OCI-LY7 (cell line): Measurements from ENCODE around the gene TRIM52. TPM values are rescaled to one million over a fixed set of nuclear protein-coding genes. Genes with fewer than 3 reads are reported as not detected.

Source experiments
- BruUV-seq: library from RNA; stranded (reverse); fragments of 400-500 nt; replicated peaks from 2 replicates; lab custom pipeline; 2021; lab: Mats Ljungman, UMichigan
- CTCF ChIA-PET: fragments of 300-600 bp; sonication (Branson Sonifier 250); formaldehyde crosslinking; loops from one replicate; lab custom pipeline; 2022; ENCODE audit warnings: antibody characterized with exemption; ENCODE audit not compliant: unreplicated experiment; lab: Charles Lee
- POLR2A ChIA-PET: fragments of 300-600 bp; sonication (Branson Sonifier 250); formaldehyde crosslinking; loops from one replicate; lab custom pipeline; 2022; ENCODE audit warnings: antibody characterized with exemption; lab: Charles Lee
- DNase-seq: peaks from one replicate; pipeline ENCODE4 v3.0.0-alpha.2; 2015; ENCODE audit warnings: low spot score
- H2AFZ ChIP-seq: fragments of 200-600 bp; sonication (generic), shearing (Covaris generic); 2 replicates; pipeline ENCODE4 v1.6.1; 2014; ENCODE audit warnings: mild to moderate bottlenecking, antibody characterized with exemption, low read length, moderate library complexity
- H3K27ac ChIP-seq: fragments of 200-600 bp; sonication (generic); 2 replicates; pipeline ENCODE4 v1.5.1; 2014; ENCODE audit warnings: mixed run types, low read depth, mild to moderate bottlenecking, moderate library complexity, low read length, inconsistent platforms; ENCODE audit not compliant: poor library complexity, severe bottlenecking
- H3K36me3 ChIP-seq: fragments of 200-600 bp; sonication (generic); 2 replicates; pipeline ENCODE4 v1.6.1; 2014; ENCODE audit warnings: mild to moderate bottlenecking, antibody characterized with exemption, low read length, moderate library complexity, mixed read lengths; ENCODE audit not compliant: insufficient read depth
- H3K4me1 ChIP-seq: fragments of 200-600 bp; sonication (generic); 2 replicates; pipeline ENCODE4 v1.5.1; 2014; ENCODE audit warnings: mild to moderate bottlenecking, low read length; ENCODE audit not compliant: insufficient read depth, poor library complexity, severe bottlenecking
- H3K4me2 ChIP-seq: fragments of 200-600 bp; sonication (generic); 2 replicates; pipeline ENCODE4 v1.6.1; 2014; ENCODE audit warnings: mild to moderate bottlenecking, low read length
- H3K4me3 ChIP-seq: fragments of 200-600 bp; sonication (generic); 2 replicates; pipeline ENCODE4 v1.5.1; 2014; ENCODE audit warnings: mild to moderate bottlenecking, low read depth, low read length; ENCODE audit not compliant: poor library complexity, severe bottlenecking
- H3K79me2 ChIP-seq: fragments of 200-600 bp; sonication (generic); 2 replicates; pipeline ENCODE4 v1.6.1; 2016; ENCODE audit warnings: low read depth, mild to moderate bottlenecking, low read length, moderate library complexity, mixed read lengths; ENCODE audit not compliant: insufficient read depth
- H3K9me2 ChIP-seq: fragments of 200-600 bp; sonication (generic); 2 replicates; pipeline ENCODE4 v1.6.1; 2016; ENCODE audit warnings: mild to moderate bottlenecking, low read length, mixed read lengths; ENCODE audit not compliant: insufficient read depth
- H3K9me3 ChIP-seq: fragments of 200-600 bp; sonication (generic); 2 replicates; pipeline ENCODE4 v1.6.1; 2014; ENCODE audit warnings: mild to moderate bottlenecking, mixed run types, low read length, mixed read lengths
- H4K20me1 ChIP-seq: fragments of 200-600 bp; sonication (generic); 2 replicates; pipeline ENCODE4 v1.6.1; 2014; ENCODE audit warnings: mild to moderate bottlenecking, antibody characterized with exemption, low read length, moderate library complexity, mixed read lengths; ENCODE audit not compliant: insufficient read depth
- EZH2phosphoT487 ChIP-seq: fragments of 200-600 bp; sonication (generic); IDR thresholded peaks from 2 replicates; pipeline ENCODE4 v1.6.1; 2018; ENCODE audit warnings: low read depth, borderline replicate concordance, mild to moderate bottlenecking, mixed run types, antibody characterized with exemption, low read length, moderate library complexity, mixed read lengths
- intact Hi-C: fragments of 100-400 bp; cut with micrococcal nuclease; formaldehyde crosslinking; loops from one replicate; pipeline ENCODE4 v1.10.0; 2022; ENCODE audit not compliant: unreplicated experiment
- total RNA-seq, 2 experiments: library from RNA; depleted of rRNA in 1 of 2; stranded (reverse); fragments of >200 nt in 1 of 2; shearing (Covaris generic) in 1 of 2; gene quantifications; 2 replicates each; pipeline ENCODE4 v1.2.3, GENCODE V29; 2014 to 2022
- TF ChIP-seq, protein P1 (sequence below): fragments of 200-600 bp; sonication (generic); conservative IDR thresholded peaks from 2 replicates; pipeline ENCODE4 v1.5.1; 2014; ENCODE audit warnings: mild to moderate bottlenecking, antibody characterized with exemption, low read length, moderate library complexity, mixed read lengths

TRIM52 gene
- total RNA-seq, 2 experiments from 2014 or later, result 16.1 to 33.5 TPM

DNA sequence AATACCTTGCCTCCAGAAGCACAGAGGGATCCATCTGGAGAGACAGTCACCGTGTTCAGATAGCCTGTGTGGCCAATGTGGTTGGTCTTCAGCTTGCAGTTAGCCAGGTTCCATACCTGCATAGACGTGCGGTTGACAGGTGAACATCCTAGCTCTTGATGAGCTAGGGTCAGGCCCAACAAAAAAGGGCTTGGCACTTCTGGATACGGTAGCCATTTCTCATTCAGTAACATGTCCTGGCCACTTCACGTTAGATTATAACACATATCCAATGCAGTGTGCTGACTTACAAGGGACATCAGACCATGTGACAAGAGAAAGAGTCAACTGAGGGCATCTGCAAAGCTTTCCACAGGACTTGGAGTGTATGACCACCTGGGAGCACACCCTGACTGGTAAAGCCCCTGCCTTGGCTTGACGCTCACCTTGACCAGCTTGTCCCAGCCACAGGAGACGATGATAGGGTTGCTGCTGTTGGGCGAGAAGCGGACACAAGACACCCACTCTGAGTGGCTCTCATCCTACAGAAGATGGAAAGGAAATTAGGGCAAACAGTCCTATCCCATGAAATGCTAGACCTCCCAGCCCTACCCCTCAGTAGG lies 21.8 kb downstream of the TRIM52 start:
- Histone ChIP-seq H3K36me3 (peaks cover 94% of the 10 kb centered on the region), H3K4me1 (peaks cover 21% of the 10 kb centered on the region), H3K79me2 (peaks cover 58% of the 10 kb centered on the region), H2AFZ (no peak overlapping the region), H3K4me2 (peak overlapping the region; percentile 6; the same call in 1 of the 2 replicates), H4K20me1 (peaks cover 50% of the 10 kb centered on the region), H3K9me2 (no peaks in the 10 kb centered on the region), H3K9me3 (no peaks in the 10 kb centered on the region), H3K27ac (no peak overlapping the region), H3K4me3 (no peak overlapping the region)
- ChIA-PET POLR2A (interaction anchor here (0.9 kb wide), 1 partner anchor 12 kb away, joined by 3 read pairs; no protein-coding TSS in a partner anchor), CTCF (interaction anchor here (0.6 kb wide), 1 partner anchor 42 kb away, joined by 4 read pairs; no protein-coding TSS in a partner anchor)
- TF ChIP-seq EZH2phosphoT487, result no peak
- TF ChIP-seq, protein P1, sequence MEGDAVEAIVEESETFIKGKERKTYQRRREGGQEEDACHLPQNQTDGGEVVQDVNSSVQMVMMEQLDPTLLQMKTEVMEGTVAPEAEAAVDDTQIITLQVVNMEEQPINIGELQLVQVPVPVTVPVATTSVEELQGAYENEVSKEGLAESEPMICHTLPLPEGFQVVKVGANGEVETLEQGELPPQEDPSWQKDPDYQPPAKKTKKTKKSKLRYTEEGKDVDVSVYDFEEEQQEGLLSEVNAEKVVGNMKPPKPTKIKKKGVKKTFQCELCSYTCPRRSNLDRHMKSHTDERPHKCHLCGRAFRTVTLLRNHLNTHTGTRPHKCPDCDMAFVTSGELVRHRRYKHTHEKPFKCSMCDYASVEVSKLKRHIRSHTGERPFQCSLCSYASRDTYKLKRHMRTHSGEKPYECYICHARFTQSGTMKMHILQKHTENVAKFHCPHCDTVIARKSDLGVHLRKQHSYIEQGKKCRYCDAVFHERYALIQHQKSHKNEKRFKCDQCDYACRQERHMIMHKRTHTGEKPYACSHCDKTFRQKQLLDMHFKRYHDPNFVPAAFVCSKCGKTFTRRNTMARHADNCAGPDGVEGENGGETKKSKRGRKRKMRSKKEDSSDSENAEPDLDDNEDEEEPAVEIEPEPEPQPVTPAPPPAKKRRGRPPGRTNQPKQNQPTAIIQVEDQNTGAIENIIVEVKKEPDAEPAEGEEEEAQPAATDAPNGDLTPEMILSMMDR, result no peak
- intact Hi-C loops, result no loop called here
- DNase-seq, result no peak
- BruUV-seq, result no TSS peak

DNA sequence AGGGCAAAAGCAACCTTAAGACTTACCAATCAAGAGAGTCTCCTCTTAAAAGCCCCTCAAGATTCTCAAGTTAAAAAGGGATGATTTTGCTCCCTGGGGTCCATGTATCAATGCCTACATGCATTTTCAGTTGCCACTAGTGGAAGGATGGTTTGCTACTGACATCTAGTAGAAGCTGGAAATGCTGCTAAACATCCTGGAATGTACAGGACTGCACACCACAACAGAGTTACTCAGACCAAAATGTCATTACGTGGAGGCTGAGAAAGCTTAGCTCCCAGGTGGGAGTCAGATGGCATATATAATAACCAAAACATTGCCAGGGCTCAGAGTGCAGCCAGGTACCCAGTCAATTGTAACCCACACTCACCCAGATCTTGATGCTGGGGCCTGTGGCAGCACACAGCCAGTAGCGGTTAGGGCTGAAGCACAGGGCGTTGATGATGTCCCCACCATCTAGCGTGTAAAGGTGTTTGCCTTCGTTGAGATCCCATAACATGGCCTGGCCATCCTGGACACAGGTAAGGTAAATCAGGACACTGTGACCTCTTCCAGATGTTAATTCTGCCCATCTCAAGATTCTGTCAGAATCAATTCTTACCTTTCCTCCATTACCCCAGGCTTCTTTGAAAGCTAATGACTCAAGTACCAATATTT lies 23.1 kb downstream of the TRIM52 start:
- POLR2A ChIA-PET, result interaction anchor here (0.7 kb wide), 1 partner anchor 173 kb away, joined by 4 read pairs; no protein-coding TSS in a partner anchor
- peaks cover 98% of the 10 kb centered on the region for H3K36me3 ChIP-seq
- H3K4me1 ChIP-seq, result peaks cover 21% of the 10 kb centered on the region
- H4K20me1 ChIP-seq, result peaks cover 46% of the 10 kb centered on the region
- H2AFZ ChIP-seq, result no peak overlapping the region
- no TSS peak for BruUV-seq
- peaks cover 49% of the 10 kb centered on the region for H3K79me2 ChIP-seq
- DNase-seq, result no peak
- intact Hi-C loops, result no loop called here
- no peak overlapping the region for H3K4me2 ChIP-seq
- CTCF ChIA-PET, result no interaction called here
- H3K9me3 ChIP-seq, result no peaks in the 10 kb centered on the region
- H3K27ac ChIP-seq, result no peak overlapping the region
- TF ChIP-seq, protein P1, result no peak
- no peak for TF ChIP-seq EZH2phosphoT487
- no peak overlapping the region for H3K4me3 ChIP-seq
- H3K9me2 ChIP-seq, result no peaks in the 10 kb centered on the region
